ENCODE results near the gene SATB1.
A peak's percentile ranks its signal among the peaks of the same experiment; 100 is the strongest.

SATB1 gene

DNA sequence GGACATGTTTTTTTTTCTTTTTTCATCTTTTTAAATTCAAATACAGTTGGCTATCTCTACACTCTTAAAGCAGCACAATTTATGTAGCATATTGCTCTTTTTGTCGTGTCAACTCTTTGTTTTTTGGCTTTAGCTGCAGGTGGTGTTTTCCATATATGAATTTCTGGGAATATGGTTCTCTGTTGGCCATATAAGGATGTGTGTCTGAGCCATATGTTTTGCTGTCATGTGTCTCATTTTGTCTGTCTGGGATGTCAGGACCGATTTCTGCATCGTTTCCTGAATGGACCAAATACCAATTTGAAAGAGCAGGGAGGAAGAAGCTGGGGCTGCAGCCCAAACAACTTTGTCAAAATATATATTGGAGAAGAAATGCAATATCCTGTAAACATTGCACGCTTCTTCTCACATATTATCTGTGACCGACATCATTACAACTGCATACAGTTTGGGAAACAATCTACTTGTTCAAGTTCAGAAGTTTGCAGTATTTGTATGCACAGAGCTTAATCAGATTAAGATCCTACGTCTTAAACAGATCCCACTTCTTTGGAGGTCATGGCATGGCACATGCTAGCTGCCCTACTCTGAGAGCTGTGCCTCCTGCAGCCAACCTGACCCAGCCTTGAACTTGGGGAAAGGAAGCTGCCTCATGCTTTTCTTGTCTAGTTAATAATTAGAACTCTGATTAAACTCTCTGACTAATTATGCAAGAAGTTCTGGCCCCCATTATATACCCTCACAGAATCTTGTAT lies 4.0 kb upstream of the SATB1 start:
- no peak for DNase-seq

DNA sequence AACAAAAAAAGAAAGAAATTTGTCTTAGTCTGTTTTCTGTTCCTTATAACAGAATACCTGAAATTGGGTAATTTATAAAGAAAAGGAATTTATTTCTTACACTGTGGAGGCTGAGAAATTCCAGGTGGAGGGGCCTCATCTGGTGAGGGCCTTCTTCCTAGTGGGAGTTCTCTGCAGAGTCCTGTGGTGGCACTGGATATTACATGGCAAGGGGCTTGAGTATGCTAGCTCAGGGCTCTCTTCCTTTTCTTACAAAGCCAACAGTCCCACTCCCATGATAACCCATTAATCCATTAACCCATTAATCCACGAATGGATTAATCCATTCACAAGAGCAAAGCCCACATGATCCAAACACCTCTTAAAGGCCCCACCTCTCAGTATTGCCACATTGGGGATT lies 2.9 kb upstream of the SATB1 start:
- DNase-seq = no peak

GRCh38 chr3:18426597-18427193 lies 1.6 kb upstream of the SATB1 start:
- no peak for DNase-seq

GRCh38 chr3:18425641-18426257 lies 610 bp upstream of the SATB1 start:
- peak; percentile 72 for DNase-seq

DNA sequence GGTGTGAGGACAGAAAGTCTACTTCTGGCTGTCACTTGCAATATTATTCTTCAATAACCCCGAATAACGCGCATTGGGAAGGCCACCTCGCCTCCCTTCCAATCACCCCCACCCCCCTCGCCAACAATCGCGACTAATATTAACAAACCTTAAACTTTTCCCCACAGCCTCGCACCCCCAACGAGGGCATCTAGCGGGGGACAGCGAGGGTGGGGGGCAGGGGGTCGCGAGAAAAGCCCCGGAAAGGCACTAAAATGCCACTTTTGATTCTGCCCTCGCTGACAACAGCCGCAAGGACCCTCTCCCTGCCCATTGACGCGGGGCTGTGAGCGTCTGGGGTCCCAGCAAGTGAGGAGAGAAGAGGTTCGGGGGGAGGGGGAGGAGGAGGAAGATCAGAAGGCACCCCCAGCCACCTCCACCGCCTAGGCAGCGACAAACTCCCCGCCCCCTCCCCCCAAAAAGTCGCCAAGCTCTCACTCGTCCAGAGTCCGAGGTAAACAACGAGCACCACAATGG lies 868 bp downstream of the SATB1 start:
- DNase-seq = peak; percentile 11

GRCh38 chr3:18423401-18424212 lies 1.5 kb downstream of the SATB1 start:
- peak; percentile 47 for DNase-seq

DNA sequence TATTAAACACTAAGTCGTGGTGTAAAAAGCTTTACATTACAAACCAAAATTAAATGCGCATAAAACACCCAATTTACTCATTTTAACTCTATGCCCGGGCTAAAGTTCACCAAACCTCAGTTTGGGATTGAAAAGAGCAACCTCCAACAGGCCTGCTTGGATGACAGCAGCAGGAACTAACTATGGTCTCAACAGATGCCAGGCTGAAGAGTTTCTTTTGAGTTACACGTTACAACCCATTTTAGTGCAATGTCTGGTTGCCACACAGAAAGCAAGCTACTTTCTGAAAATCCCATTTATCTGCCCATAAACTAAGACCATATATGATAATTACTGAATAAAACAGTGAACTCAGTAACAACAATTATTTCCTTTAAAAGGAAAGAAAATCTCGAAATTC lies 2.2 kb downstream of the SATB1 start:
- no peak for DNase-seq

- DNase-seq = no peak
These were observed 4.6 kb downstream of the SATB1 start for GRCh38 chr3:18420555-18420954.

DNA sequence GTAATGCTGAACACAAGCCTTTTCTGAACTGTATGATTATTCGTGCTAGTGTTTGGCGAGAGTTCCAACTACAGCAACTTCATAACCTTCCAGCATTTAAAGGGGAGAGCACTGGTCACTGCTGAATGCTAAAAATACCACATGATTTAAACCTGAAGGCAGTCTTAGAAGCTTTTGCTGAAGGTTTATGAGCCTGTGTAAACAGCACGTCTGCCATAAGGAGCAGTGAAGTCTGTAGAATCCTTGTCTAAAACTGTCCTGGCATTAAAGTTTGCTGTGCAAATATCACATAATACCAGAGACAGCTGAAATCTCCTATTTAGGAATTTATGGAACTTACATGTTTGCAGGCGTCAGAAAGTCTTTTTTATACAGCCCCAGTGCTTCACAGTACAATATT lies 5.9 kb downstream of the SATB1 start:
- no peak for DNase-seq

DNA sequence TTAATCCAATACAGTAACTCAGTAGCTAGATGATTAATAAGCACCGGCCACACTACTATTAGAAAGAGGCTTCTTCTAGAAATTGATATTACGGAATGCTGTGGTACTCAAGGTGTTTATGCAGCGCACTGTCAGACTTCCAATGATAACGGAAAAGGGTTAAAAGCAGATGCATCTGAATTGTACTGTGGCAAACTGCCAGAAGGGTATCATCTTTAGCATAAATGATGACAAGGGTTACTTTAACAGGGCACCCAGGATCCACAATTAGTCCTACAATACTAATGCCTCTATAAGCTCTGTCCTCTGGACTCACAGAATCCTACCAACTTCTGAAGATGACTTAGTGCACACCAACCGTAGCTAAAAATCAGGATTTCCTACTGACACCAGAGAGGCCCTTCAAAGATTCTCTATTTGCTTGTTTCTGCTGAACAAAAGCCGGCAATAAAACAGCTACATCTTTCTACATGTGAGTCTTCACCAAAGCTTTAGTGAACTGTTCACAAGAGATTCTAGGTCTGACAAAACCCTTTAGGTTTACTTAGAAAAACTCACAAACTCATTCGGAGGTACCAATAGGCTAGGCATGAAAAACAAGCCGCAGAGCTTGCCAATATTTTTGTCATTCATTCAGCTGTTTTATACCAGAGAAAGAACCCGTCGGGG lies 7.1 kb downstream of the SATB1 start:
- no peak for DNase-seq

GRCh38 chr3:18416332-18416731 lies 8.8 kb downstream of the SATB1 start:
- no peak for DNase-seq

DNA sequence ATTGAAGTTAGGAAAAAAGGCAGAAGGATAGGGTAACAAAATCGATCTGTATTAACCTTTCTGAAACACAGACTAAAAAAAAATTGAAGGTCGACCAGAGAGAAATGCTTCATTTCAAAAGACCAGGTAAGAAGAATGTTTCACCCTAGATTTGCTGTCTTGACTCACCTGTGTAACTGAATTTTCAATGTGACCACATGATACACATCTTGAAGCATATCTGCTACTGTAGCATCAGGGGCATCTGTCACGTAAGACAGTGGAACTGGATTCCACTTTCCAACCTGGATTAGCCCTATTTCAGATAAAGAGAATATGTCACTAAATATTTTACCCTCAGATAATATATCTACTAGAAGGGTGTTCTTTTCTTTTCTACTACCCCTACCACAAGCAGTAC lies 9.3 kb downstream of the SATB1 start:
- no peak for DNase-seq

DNA sequence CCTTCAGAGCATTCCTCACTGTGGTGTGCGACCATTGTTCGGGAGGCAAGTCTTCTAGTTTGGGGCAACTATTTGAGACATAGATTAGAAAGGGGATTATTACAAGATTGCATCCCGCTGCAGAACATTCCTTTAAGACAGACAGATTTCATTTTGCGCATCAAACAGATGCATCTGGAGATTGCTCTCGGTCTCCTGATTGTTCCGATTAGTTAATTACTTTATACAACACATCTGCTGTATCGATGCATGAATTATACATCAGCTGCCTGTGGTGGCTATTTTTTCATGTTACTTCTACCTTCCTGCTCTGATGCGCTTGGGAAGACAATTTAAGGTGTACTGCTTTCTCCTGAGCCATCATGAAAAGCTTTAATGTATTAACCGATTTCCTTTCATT lies 10.0 kb downstream of the SATB1 start:
- DNase-seq = no peak

GRCh38 chr3:18412684-18413083 lies 12.5 kb downstream of the SATB1 start:
- no peak for DNase-seq

- no peak for DNase-seq
These were observed 13.6 kb downstream of the SATB1 start for GRCh38 chr3:18411541-18411940.

- DNase-seq = no peak
These were observed 14.9 kb downstream of the SATB1 start for GRCh38 chr3:18410205-18410604.

GRCh38 chr3:18409266-18409665 lies 15.9 kb downstream of the SATB1 start:
- DNase-seq = no peak

DNA sequence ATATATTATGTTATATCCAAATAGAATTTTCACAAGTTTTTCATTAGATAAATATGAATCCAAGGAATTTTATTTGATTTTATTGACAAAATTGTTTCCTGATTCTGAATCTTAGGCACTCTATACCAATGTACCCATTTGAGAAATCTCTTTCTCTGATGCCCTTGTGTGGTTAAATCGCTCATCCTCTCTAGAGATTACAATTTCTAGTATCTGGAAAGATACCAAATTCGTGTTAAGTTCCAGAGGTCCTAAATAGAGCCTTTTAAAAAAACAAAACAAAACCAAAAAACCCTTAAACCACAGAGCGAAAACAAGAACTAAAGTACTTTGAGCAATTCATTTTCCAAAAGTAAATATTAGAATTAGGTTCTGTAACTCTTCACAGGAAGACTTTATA lies 20.0 kb downstream of the SATB1 start:
- no peak for DNase-seq

DNA sequence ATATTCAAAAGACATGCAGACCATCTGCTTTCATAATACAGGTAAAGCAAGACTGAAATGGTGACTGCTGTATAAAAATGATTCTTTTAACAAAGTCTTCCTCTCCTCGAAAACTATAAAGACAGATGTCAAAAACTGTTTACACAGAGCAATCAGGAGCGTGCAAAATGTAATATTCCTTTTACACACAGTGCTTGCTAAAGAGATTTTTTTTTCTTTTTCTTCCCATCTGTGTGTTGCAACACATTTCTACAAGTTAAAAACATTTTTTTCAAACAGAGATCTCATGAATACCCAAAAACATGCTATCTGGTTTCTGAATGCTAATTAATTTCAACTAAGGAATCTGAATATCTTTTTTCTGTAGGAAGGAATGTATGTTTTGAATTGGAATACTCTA lies 22.1 kb downstream of the SATB1 start:
- no peak for DNase-seq

DNA sequence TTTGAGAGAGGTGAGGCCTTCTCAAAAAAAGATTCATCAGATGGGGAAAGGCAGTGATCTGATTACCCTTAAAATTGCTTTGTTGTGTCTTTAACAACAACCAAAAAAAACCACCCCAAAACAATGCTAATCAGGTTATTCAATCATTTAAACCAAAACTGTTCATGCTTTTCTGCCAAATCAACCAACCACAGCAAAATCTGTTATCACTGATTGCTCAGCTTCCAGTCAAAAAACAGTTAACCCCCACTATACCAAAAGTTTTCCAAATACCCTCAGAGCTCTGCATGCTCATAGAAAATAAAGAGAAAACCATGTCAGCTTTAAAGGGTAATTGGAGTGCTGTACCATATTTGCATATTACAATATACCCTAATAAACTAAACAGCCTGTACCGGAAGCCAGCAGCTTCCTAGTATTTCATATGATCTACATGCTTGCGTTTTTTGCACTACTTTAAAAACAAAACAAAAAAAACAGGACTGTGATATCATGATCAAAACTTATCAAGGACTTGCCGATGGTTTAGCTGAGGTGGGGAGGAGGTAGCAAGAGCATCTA lies 22.8 kb downstream of the SATB1 start:
- no peak for DNase-seq

DNA sequence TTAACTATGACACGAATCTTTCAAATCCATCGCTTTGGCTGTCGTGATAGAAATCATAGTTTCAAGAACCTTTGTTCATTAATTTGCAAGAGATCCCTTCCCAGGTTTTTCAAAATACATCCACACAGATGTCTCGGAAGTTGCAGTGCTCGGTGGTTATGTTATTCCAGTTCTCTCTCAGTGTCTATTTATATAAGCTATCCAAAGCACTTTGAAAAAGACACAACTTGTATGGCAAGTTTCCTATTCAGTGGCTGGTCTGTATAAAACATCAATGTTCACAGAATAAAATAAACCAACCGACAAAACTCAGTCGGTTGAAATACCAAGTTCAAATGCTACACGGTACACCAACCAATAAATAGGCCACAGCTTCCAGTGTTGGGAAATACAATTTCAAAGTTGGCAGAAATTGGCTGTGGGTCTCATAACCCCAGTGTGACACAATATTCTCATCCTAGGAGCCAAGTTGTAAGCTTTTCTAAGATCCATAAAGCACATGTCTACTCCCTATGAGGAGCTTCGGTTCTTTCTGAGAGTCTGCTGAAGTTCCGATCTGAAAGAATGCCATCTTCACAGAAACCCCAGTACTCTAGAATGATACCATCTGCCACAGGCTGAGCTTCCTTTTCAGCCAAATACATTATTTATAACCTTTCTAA lies 23.7 kb downstream of the SATB1 start:
- no peak for DNase-seq

- no peak for DNase-seq
These were observed 26.7 kb downstream of the SATB1 start for GRCh38 chr3:18398448-18398847.
